GM21786 (cell line): ENCODE results near the gene CYFIP2.

ENCODE experiments used
- ATAC-seq: cut with Tn5 transposase; IDR thresholded peaks from one replicate; pipeline ENCODE4 v1.9.1; 2021; ENCODE audit not compliant: unreplicated experiment

The CYFIP2 gene

GRCh38 chr5:157352756-157353340 is 86.9 kb downstream of the CYFIP2 start:
- no peak for ATAC-seq

GRCh38 chr5:157354800-157355199 is 88.9 kb downstream of the CYFIP2 start:
- ATAC-seq, result no peak

- ATAC-seq, result no peak
Measured at GRCh38 chr5:157356576-157356975, 90.7 kb downstream of the CYFIP2 start.

GRCh38 chr5:157357823-157358222 is 91.9 kb downstream of the CYFIP2 start:
- ATAC-seq, result no peak

- ATAC-seq, result no peak
Measured at GRCh38 chr5:157358871-157359270, 92.9 kb downstream of the CYFIP2 start.

- no peak for ATAC-seq
Measured at GRCh38 chr5:157359356-157360055, 93.6 kb downstream of the CYFIP2 start.

GRCh38 chr5:157362012-157362411 is 96.1 kb downstream of the CYFIP2 start:
- no peak for ATAC-seq

GRCh38 chr5:157362502-157362901 is 96.6 kb downstream of the CYFIP2 start:
- no peak for ATAC-seq

GRCh38 chr5:157362982-157363381 is 97.1 kb downstream of the CYFIP2 start:
- ATAC-seq, result no peak

- no peak for ATAC-seq
Measured at GRCh38 chr5:157365732-157366131, 99.8 kb downstream of the CYFIP2 start.

GRCh38 chr5:157366741-157367674 is 101.1 kb downstream of the CYFIP2 start:
- ATAC-seq, result no peak

- ATAC-seq, result no peak
Measured at GRCh38 chr5:157369507-157369906, 103.6 kb downstream of the CYFIP2 start.

GRCh38 chr5:157370967-157371366 is 105.0 kb downstream of the CYFIP2 start:
- ATAC-seq, result no peak

- no peak for ATAC-seq
Measured at GRCh38 chr5:157371655-157372471, 105.9 kb downstream of the CYFIP2 start.

- no peak for ATAC-seq
Measured at GRCh38 chr5:157372472-157372822, 106.5 kb downstream of the CYFIP2 start.

- ATAC-seq, result no peak
Measured at GRCh38 chr5:157378509-157378908, 112.6 kb downstream of the CYFIP2 start.

GRCh38 chr5:157379983-157380382 is 114.1 kb downstream of the CYFIP2 start:
- ATAC-seq, result no peak

GRCh38 chr5:157381746-157382145 is 115.8 kb downstream of the CYFIP2 start:
- ATAC-seq, result no peak

- no peak for ATAC-seq
Measured at GRCh38 chr5:157382996-157383800, 117.3 kb downstream of the CYFIP2 start.
